Upper lobe of right lung (tissue), 1 donor: ENCODE results near the gene PDCD4. TPM values are rescaled to one million over a fixed set of nuclear protein-coding genes. Genes with fewer than 3 reads are reported as not detected.

Experiments used
- ATAC-seq: fragments of 200-7000 bp; cut with Tn5 transposase; one replicate; pipeline ENCODE4 v1.9.1; 2020; ENCODE audit warnings: mild to moderate bottlenecking, moderate library complexity
- DNase-seq: peaks from one replicate; pipeline ENCODE4 v3.0.0-alpha.2; 2020
- H3K27ac ChIP-seq: fragments of 200-600 bp; one replicate; pipeline ENCODE4 v1.8.0; 2022
- H3K27me3 ChIP-seq: fragments of 200-600 bp; one replicate; pipeline ENCODE4 v1.8.0; 2022; ENCODE audit warnings: mild to moderate bottlenecking
- H3K36me3 ChIP-seq: fragments of 200-600 bp; one replicate; pipeline ENCODE4 v1.8.0; 2022
- H3K4me1 ChIP-seq: fragments of 200-600 bp; one replicate; pipeline ENCODE4 v1.8.0; 2022
- H3K4me3 ChIP-seq: fragments of 200-600 bp; one replicate; pipeline ENCODE4 v1.8.0; 2022; ENCODE audit warnings: mild to moderate bottlenecking
- H3K9me3 ChIP-seq: fragments of 200-600 bp; one replicate; pipeline ENCODE4 v1.8.0; 2022
- intact Hi-C: fragments of 100-400 bp; cut with DNase I; formaldehyde crosslinking; loops from one replicate; pipeline ENCODE4 v1.11.0; 2022
- total RNA-seq: library from RNA; stranded (reverse); fragmentation: NEBNext Ultra II Directional; extraction: Animal tissue kit (Norgen Biotek cat#: 25700); gene quantifications from one replicate; pipeline ENCODE4 v1.2.1, GENCODE V29; 2021
- TF ChIP-seq, protein P1 (sequence below): fragments of 200-600 bp; IDR thresholded peaks from one replicate; pipeline ENCODE4 v1.8.0; 2022; ENCODE audit warnings: antibody characterized with exemption
- donor health status: DM: no; HTN: yes; CAD: no; lungs with severe emphysema.

The PDCD4 gene
- total RNA-seq, 1 donor from 2014 or later = 48.6 TPM

GRCh38 chr10:110852947-110853346, 18.8 kb upstream of the PDCD4 start:
- Histone ChIP-seq H3K27me3 (no peaks in the 10 kb centered on the region), H3K9me3 (no peaks in the 10 kb centered on the region), H3K4me3 (no peak overlapping the region), H3K27ac (no peak overlapping the region), H3K36me3 (no peaks in the 10 kb centered on the region), H3K4me1 (peaks cover 12% of the 10 kb centered on the region)
- TF ChIP-seq, protein P1, sequence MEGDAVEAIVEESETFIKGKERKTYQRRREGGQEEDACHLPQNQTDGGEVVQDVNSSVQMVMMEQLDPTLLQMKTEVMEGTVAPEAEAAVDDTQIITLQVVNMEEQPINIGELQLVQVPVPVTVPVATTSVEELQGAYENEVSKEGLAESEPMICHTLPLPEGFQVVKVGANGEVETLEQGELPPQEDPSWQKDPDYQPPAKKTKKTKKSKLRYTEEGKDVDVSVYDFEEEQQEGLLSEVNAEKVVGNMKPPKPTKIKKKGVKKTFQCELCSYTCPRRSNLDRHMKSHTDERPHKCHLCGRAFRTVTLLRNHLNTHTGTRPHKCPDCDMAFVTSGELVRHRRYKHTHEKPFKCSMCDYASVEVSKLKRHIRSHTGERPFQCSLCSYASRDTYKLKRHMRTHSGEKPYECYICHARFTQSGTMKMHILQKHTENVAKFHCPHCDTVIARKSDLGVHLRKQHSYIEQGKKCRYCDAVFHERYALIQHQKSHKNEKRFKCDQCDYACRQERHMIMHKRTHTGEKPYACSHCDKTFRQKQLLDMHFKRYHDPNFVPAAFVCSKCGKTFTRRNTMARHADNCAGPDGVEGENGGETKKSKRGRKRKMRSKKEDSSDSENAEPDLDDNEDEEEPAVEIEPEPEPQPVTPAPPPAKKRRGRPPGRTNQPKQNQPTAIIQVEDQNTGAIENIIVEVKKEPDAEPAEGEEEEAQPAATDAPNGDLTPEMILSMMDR = no peak
- ATAC-seq (no peak), DNase-seq (no peak)
- intact Hi-C loops = no loop called here

GRCh38 chr10:110853921-110854605, 17.7 kb upstream of the PDCD4 start:
- intact Hi-C loops = no loop called here
- Histone ChIP-seq H3K36me3 (no peaks in the 10 kb centered on the region), H3K4me1 (peaks cover 23% of the 10 kb centered on the region), H3K27me3 (no peaks in the 10 kb centered on the region), H3K9me3 (no peaks in the 10 kb centered on the region), H3K4me3 (no peak overlapping the region), H3K27ac (no peak overlapping the region)
- no peak for DNase-seq
- no peak for ATAC-seq
- TF ChIP-seq, protein P1 = no peak

- ATAC-seq = peak; percentile 54
- intact Hi-C loops = no loop called here
- H3K36me3 ChIP-seq = no peaks in the 10 kb centered on the region
- peak overlapping the region; percentile 44 for H3K27ac ChIP-seq
- no peak for DNase-seq
- H3K4me1 ChIP-seq = peaks cover 42% of the 10 kb centered on the region
- TF ChIP-seq, protein P1 = no peak
- no peak overlapping the region for H3K4me3 ChIP-seq
- no peaks in the 10 kb centered on the region for H3K27me3 ChIP-seq
- H3K9me3 ChIP-seq = no peaks in the 10 kb centered on the region
Observed at GRCh38 chr10:110857265-110858171, 14.2 kb upstream of the PDCD4 start.

DNA sequence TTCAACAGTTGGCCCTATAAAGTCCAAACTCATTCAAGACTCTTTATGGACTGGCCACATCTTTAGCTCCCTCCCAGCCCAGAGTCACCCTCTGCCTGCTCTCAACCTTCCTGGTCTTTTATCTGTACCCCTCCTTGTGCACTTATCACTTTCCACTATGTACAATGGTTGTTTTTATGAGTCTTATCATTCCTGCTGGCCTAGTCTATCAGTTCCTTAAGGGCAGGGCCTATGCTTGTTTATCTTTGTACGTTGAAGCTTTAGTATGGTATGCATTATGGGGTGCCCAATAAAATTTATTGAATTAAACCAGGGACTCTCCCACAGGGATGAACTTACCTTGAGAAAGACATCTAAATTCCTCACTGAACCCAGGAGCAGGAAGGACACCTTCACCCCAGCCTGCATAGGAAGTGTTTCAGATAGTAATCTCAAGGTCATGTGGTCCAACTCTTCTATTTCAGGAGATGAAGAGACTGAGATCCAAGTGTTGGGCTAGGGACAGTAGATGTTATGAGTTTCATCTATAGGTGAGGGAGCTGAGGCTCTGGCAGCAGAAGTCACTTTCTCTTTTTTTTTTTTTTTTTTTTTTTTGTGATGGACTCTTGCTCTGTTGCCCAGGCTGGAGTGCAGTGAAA, 13.3 kb upstream of the PDCD4 start:
- Histone ChIP-seq H3K9me3 (no peaks in the 10 kb centered on the region), H3K4me1 (peaks cover 42% of the 10 kb centered on the region), H3K27ac (peak overlapping the region; percentile 44), H3K27me3 (no peaks in the 10 kb centered on the region), H3K36me3 (no peaks in the 10 kb centered on the region), H3K4me3 (no peak overlapping the region)
- DNase-seq = no peak
- no peak for ATAC-seq
- intact Hi-C loops = no loop called here
- TF ChIP-seq, protein P1 = no peak

GRCh38 chr10:110859206-110859972, 12.3 kb upstream of the PDCD4 start:
- TF ChIP-seq, protein P1 = no peak
- ATAC-seq (peak; percentile 43), DNase-seq (no peak)
- Histone ChIP-seq H3K27me3 (no peaks in the 10 kb centered on the region), H3K4me3 (no peak overlapping the region), H3K4me1 (peaks cover 50% of the 10 kb centered on the region), H3K36me3 (no peaks in the 10 kb centered on the region), H3K9me3 (no peaks in the 10 kb centered on the region), H3K27ac (peak overlapping the region; percentile 81)
- intact Hi-C loops = no loop called here
